T follicular helper cell (primary cell): Measurements from ENCODE around the gene HHIPL2.
"Not testable (repeated sequence)": the region's sequence is repeated elsewhere in the genome, so short reads cannot be mapped to it uniquely, and the experiment has no call there.

Experiments used
- DNase-seq: peaks from one replicate; pipeline ENCODE4 v3.0.0-alpha.2; 2020; ENCODE audit warnings: low read depth

The HHIPL2 gene

DNA sequence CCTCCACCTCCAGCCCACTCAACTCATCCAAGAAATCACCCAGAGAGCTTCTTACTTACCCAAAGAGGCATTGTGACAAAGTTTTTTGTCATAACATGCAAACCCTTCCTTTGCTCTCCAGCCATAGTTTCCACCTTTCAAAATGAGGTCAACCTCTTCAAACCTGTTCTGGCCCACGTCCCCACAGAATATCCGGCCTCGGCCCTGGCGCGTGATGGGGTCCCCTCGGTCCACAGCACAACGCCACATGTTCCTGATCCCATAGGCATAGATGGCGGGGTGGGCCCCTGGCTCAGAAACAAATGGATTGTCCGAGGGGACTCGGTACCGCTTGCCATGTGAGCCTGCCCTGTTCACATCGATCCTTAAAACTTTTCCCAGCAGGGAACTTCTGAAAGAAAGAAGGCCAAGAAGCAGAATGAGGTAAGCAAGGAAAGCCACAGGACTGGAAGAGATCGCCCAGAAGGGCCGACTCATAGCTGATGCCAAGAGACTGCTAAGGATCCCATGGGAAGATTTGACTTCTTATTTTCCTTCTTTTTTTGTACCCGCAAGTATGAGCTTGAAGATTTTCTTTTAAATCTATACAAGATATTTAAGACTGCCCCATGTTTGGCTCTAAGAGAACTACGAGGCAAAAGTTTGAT lies 7.8 kb downstream of the HHIPL2 start:
- DNase-seq, result no peak

DNA sequence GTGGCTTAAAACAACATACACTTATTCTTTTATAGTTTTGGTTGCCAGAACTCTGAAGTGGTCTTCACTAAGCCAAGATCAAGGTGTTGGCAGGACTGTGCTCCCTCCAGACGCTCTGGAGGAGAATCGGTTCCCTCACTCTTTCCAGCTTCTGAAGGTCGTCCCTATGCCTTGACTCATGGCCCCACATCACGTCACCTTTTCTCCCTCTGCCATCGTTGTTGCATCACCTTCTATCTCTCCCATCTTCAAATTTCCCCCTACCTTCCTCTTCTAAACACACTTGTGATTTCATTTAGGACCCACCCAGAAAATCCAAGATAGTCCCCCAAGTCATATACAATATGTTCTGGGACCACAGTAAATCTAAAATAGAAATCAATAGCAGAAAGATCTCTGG lies 12.4 kb downstream of the HHIPL2 start:
- no peak for DNase-seq

DNA sequence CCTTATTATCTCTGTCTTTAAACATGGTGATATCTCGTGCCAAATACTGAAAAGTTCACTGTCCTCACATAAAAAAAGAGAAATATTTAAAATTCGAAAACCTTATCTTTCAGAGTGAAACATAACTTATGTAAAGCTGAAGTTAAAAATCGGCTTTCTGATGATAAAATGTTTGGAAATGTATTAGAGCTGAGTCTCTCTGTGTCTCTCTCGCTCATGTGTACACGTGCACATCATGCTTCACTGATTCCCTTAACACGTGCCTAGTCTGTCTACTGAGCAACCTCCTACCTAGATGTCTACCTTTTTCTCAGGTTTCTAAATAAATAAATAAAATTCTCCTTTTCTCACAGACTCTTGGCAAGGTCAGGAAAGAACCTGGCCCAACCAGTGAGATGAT lies 17.1 kb downstream of the HHIPL2 start:
- no peak for DNase-seq

DNA sequence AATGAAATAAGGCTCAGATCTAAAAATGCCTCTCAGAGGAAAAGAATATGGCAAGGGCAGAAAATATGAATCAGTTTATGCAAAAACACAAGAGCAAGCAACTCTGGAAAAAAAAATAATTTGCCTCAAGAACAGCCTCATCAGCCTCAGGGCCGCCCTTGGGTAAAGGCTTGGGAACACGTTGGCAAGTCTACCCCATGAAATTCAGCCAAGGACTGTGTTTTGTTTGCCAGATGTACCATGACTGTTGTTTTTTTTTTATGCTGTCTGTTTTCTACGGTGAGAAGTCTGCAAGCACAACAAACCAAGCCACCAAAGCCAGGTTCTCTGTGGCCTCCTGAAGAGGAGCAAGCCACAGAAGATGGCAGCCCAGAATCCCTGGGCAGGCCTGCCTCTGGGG lies 18.0 kb downstream of the HHIPL2 start:
- DNase-seq, result no peak

DNA sequence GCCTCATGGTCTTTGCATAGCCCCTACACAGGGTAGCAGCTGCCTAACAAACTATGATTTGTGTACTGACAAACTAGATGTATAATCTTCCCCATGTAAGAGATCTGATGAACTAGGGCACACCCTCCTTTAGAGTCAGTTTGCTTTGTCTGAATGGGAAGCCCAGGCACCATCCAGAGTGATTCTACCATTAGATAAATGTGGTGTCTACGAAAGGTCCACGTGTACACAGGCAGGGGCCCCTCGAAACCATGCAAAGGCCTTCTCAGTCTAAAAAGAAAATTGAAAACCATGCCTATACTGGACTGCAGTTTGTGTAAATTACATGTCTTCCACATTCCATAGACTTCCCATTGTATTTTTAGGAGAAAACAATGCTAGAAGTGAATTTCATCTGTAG lies 18.7 kb downstream of the HHIPL2 start:
- no peak for DNase-seq

DNA sequence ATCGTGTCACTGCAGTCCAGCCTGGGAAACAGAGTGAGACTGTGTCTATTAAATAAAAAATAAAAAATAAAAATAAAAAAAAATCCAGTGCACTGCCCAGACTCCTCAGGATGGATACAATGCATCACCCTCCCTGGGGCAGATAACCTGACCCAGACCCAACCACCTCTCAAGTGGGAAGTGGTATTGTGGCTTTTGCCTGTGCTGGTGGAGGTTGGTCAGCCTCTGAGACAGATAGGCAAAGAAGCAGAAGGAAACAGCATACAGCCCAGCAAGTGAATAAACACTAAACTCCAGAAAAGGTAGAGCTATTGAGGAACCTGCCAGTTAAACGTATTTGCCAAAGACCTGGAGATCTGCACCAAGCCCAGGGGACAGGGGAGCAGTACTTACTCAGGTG lies 22.0 kb downstream of the HHIPL2 start:
- no peak for DNase-seq

DNA sequence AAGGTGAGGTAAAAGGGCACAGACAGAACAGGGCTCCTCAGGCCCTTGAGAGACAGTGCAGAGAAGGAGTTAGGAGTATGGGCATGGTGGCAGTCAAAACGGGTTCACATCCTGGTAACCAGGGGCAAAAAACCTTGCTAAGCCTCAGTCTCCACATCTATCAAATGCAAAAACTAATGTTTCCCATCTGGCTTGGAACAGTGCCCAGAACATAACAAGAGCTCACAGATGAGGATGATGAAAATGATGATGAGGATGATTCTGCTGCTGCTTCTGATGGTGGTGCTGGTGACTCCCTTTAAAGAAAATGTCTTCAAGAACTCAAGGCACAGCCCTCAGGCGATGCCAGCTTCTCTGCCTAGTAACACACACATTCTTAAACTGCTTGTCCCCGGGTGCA lies 24.1 kb downstream of the HHIPL2 start:
- DNase-seq, result no peak

DNA sequence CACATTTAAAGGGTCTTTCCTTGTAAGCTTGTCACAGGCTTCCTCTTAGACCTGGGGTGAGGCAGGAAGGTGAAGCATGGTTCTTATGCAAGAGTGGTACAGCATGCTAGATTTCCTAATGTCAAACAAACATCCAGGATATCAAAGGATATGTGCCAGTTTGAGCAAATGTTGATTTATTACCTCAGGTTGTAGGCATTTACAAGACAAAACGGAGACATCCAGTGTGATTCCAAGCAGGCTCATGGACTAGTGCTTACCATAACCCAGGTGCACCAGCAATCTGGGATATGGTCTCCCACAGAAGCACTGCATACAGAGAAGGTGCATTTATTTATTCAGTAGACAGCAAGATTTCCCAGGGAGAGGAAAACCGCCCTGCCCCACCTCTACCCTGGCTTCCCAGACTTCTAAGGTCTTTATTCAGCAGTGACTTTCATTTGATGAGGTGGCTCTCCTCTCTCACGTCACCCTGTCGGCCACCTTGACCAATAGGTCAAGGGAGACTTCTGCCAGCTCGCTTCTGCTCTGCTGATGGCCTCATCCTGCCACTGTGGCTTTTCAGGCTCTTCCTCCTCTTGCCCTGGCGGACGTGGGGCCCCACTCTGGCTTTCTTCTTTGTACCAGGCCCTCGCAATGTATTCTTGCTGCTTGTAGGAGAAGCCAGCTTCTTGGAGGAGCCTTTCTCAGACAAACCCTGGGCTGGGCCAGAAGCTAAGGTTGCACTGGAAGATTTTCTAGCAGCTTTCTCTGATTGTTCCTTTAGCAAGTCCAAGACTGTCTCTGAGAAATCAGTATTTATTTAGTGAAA lies 25.6 kb downstream of the HHIPL2 start:
- no peak for DNase-seq

DNA sequence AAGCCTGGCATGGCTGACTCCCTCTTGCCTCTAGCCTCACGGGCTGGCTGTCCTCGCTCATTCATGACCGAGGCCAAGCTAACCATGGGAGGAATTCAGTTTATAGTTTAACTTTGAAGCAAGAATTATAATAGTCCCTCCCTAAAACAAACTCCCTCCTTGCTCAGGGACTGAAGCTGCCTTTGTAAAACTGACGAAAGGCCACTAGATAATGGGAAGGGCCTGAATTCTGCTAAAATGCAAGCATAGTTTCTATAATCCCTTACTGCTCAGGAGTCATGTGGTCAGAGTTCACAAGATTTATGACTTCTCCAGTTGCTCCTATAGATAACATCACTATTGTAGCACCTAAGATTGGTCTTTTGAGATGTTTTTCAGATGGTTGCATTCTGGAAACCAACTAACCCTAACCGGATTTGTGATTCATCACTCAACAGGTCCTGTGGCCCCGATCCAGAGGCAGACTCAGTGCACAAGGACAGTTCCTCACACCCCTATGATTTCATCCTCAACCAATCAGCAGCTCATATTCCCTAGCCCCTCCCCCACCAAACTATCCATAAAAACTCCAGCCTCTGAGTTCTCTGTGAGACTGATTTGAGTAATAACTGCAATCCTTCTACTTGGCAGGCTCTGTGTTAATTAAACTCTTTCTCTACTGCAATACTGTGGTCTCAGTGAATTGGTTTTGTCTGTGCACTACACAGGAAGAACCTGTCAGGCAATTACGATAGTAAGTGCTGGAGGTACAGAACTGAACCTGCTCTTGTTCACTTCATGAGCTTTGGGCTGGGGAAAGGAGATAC lies 26.4 kb downstream of the HHIPL2 start:
- no peak for DNase-seq

DNA sequence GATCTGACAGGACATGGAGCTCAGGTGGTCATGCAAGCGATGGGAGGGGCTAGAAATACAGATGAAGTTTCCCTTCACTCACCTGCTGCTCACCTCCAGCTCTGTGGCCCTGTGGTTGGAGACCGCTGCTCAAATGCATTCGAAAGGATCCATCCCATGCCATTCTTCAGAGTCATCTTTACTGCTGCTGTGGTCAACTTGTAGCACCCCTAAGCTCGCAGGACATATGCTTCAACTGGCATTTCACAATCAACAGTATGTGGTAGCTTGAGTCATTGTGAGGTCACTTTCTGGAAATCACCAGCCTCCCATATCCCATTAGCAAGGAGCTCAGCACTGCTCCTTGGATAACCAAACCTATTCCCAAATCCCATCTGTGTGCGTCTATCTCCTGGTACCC lies 58.4 kb downstream of the HHIPL2 start:
- not testable (repeated sequence) for DNase-seq

DNA sequence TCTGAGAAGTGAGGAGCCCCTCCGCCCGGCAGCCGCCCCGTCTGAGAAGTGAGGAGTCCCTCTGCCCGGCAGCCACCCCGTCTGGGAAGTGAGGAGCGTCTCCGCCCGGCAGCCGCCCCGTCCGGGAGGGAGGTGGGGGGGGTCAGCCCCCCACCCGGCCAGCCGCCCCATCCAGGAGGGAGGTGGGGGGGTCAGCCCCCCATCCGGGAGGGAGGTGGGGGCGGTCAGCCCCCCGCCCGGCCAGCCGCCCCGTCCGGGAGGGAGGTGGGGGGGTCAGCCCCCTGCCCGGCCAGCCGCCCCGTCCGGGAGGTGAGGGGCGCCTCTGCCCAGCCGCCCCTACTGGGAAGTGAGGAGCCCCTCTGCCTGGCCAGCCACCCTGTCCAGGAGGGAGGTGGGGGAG lies 60.1 kb downstream of the HHIPL2 start:
- DNase-seq, result not testable (repeated sequence)

DNA sequence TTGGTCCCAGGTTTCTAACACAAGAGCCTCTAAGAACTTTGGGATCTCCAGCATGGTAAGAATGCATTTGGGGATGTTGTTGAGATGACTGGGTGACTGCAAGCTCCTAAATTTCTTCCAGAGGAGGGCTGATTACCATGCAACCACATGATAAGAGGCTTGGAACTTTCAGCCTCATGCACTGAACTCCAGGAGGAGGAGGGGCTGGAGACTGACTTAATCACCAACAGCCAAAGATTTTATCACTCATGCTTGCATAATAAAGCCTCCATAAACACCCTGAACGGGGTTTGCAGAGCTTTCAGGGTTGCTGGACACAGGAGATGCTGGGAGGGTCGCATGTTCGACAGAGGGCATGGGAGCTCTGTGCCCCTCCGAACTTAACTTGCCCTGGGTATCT lies 63.9 kb downstream of the HHIPL2 start:
- DNase-seq, result not testable (repeated sequence)

DNA sequence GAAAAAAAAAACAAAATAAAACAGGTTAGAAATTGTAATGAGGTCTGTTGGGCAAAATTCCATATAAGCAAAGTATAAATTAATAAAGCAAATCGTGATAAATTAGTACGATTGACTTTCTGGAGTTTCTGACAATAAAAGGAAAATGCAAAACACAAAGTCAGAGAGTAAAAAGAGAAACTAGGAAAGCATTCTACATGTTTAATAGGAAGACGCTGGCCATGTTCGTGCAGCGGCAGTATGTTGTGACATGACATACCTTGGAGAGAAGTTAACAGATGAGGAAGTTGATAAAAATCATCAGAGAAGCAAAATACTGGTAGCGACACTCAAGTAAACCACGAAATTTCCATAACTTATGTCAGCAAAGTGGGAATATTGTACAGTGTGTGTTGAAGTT lies 68.3 kb downstream of the HHIPL2 start:
- DNase-seq, result not testable (repeated sequence)

DNA sequence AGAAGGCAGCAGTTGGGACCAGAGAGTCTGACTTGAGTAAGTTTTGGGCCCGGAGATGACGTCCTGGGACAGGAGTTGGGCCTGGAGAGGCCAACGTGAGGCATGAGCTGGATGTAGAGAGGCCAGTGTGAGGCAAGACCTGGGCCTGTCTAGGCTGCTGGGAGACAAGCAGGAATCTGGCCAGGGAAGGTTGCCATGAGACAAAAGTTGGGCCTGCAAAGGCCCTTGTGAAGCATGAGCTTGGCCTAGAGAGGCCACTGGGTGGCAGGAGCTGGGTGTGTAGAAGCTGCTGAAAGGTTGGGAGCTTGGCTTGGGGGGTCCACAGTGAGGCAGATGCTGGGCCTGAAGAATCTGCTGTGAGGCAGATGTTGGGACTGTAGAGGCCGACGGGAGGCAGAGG lies 71.5 kb downstream of the HHIPL2 start:
- DNase-seq, result not testable (repeated sequence)

DNA sequence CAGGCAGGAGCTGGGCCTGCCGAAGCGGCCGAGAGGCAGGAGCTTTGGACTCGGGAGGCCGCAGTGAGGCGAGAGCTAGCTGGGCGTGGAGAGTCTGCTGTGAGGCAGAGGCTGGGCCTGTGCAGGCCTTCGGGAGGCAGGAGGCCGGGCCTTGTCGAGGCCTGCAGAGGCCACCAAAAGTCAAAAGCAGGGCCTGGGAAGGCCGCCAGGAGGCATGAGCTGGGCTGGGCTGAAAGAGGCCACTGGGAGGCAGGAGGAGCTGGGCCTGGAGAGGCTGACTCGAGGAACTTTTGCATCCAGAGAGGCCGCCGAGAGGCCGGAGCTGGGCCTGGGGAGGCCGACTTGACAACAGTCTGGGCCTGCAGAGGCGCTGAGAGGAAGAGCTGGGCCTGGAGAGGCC lies 74.2 kb downstream of the HHIPL2 start:
- DNase-seq, result not testable (repeated sequence)

DNA sequence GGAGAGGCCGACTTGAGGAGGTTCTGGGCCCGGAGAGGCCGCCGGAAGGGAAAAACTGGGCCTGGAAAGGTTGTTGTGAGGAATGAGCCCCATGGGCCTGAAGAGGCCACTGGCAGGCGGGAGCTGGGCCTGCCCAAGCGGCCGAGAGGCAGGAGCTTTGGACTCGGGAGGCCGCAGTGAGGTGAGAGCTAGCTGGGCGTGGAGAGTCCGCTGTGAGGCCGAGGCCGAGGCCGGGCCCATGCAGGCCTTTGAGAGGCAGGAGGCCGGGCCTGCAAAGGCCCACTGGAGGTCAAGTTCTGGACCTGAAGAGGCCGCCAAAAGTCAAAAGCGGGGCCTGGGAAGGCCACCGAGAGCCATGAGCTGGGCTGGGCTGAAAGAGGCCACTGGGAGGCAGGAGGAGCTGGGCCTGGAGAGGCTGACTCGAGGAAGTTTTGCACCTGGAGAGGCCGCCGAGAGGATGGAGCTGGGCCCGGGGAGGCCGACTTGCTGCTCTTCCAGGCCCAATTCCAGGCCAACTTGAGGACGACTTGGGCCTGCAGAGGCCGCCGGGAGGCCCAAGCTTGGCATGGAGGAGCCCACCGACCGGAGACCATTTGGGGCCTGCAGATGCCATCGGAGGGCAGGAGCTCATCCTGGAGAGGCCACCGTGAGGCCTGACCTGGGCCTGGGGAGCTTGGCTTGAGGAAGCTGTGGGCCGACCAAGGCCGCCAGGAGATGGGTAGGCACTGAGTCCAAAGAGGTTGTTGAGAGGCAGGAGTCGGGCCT lies 74.9 kb downstream of the HHIPL2 start:
- DNase-seq, result not testable (repeated sequence)
